Stimulated activated CD8-positive, alpha-beta memory T cell treated with anti-CD3 and anti-CD28 coated beads, Interleukin-4, amount 100 ng/mL, for 4 hours (primary cell): ENCODE data around the gene RPL3.

Experiments
- DNase-seq, 2 donors: peaks; one replicate each; pipeline ENCODE4 v3.0.0-alpha.2; 2020; ENCODE audit warnings: low read depth in 2 of 2, low spot score in 1 of 2

Gene RPL3

DNA sequence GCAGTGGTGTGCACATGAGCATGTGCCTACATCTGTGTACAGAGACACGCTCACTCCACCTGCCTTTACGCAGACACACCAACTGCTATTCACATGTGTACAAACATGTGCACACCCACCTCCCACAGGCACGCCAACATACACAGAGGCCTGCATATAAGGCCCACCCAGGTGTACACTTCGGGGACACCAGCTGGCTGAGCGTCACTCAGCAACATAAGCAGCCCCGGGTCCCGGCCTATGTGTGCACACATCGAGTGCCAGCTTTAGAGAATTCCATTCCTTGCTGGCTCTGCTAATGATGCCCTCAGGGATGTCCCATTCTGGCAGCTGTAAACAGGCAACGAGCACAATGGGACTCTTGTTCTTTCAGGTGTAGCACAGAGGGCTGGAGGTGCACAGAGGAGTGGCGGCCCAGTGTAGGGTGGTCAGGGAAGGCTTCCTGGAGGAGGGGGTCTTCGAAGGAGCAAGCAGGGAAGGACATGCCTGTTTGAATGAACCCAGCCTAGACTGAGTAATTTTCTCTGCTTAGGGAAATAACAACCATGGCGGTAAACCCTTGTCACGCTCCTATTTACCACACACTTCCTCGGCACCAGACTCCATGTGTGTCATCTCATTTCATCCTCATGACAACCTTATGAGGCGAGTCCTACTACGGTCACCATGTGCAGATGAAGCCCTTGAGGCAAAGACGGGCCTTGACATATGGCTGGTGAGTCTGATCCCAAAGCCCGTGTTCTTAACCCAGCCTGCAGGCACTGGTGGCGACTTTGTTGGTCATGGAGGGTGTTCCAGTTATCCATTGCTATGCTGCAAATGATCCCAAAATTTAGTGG lies 35.1 kb downstream of the RPL3 start:
- DNase-seq = no peak

DNA sequence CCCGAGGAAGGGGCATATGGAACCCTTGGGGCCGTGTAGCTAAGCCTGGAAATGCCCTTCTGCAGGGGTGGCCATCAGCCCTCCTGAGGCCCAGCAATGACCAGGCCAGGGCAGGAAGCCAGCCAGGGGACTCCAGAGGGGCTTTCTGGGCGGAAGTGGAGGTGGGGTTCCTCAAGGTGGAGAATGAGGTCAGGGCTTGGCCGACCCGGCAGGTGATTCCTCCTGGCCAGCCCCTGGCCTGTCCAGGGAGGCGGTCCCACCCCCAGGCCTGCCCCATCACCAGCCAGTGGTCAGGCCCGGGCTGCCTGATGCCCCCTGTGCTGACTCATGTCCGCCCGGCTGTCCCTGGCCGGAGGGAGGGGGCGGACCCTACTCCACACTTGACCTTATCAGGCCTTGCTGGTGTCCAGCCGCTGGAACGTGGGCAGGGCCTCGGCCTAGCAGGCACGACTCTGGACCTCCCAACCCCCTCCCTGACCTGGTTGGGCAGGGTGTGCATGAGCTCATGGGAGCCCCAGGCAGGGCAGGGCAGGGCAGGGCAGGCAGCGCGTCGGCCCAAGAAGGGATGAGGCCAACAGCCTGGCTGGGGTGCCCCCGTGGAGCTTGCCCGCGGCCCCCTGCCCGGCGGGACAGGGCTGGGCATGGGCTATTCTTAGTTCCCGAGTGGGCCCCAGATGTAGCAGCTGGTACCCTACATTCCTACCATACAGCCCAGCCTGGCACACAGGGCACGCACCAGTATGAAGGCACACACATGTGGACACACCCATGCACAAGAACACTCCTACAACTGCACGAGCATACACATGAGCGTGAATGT lies 35.9 kb downstream of the RPL3 start:
- DNase-seq = no peak

DNA sequence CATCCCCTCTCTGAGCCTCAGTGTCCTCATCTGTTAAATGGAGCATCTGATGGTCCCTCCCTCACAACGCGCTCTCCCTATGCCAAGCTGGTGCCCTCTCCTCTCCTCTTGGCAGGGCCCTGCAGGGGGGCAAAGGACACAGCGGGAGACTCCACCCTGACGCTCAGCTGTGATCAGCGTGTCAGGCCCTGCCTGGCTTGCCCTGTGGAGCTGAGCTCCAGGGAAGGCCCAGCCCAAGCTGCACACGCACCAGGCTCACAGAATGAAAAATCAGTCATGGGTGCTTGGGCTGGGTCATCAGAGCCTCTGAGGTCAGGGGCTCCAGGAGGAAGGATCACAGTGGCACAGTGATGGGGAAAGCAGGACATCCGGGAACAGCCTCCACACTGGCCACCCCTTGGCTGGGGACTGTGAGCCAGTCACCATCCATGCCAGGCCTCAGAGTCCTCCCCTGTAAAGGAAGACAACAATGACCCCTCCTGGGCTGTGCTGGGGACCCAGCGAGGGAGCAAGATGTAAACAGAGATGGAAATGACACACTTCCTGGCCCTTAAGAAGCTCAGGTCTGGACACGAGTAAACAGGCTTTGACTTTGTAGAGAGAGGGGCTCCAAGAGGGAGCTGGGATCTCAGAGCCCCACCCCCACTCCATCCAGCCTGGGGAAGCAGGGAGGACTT lies 36.6 kb downstream of the RPL3 start:
- DNase-seq = no peak

DNA sequence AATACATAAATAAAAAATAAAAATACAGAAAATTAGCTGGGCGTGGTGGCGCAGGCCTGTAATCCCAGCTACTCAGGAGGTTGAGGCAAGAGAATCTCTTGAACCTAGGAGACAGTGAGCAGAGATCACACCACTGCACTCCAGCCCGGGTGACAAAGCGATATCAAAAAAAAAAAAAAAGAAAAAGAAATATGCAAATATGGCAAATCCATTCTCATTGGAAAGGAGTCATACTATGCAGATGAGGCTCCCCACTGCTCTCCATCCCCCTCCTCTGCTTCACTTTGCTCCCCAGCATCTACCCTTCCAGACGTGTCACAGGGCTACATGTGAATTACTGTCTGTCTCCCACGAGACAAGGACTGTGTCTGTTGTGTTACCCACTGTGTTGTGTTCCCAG lies 38.3 kb downstream of the RPL3 start:
- no peak for DNase-seq

DNA sequence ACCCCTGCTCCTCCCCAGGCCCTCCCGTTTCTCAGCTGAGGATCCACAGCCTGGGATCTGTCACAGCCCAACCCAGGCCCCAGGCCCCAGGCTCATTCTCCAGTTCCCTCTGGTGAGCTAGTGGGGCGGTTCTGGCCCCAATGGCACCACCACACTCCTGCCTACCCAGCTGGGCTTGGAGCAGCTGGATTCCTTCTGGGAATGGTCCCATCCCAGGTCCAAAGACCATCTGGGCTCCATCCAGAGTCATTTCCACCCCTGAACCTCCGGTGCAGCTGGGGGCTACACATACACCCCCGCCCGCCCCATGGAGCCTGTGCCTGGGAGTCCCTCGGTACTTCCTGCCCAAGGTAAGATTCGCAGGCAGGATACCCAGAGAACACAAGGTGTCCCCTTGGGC lies 39.2 kb downstream of the RPL3 start:
- DNase-seq = no peak

DNA sequence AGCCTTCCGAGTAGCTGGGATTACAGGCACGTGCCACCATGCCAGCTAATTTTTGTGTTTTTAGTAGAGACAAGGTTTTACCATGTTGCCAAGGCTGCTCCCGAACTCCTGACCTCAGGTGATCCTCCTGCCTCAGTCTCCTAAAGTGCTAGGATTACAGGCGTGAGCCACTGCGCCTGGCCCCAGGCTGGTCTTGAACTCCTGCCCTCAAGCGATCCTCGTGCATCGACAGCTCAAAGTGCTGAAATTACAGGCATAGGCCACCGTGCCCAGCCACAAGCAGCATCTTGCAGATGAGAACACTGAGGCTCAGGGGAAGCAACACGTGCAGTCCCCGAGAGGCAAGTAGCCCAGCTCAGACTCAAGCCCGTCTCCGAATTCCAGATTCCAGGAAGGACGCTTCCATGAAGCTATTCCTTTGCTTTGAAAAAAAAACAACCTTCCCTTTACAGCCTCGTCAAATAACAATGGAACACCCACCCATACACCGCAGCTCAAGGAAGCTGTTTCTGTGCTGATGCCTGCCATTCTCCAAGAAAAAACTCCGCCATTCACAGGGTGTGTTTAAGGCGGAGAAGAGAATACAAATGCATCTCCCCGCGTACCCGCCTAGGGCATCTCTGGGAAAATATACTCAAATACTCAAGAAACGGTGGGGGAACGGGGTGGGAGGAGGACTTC lies 40.1 kb downstream of the RPL3 start:
- no peak for DNase-seq

DNA sequence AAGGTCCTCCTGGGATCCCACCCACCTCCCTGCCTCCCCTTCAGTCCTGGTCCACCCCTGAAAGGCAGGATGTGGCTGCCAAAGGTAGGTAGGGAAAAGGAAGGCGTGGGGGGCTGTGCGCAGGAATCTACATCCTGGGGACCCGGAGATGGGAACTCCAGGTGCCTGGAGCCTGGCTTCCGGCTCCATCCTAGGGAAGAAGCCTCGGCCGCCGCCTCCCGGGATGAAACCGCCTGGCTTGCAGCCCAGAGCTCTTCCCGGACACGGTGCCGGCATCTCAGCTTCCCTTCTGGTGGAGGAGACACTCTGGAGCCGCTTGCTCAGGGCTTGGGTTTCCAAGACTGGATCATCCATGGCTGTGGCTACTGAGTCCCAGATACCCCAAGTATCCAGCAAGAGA lies 41.4 kb downstream of the RPL3 start:
- DNase-seq = no peak

DNA sequence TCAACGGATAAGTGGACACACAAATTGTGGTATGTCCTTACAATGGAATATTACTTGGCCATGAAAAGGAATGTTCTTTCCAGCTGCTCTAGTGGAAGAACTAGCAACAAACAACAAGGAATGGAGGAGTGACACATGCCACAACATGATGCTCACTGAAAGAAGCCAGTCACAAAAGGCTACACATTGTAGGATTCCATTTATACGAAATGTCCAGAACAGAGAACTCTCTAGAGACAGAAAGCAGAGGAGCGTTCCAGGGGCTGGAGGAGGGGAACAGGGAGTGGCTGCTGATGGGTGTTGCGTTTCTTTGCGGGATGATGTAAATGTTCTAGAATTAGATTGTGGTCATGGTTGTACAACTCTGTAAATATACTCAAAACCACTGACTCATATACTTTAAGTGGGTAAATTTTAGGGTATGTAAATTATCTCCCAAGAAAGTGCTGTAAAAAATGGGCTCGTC lies 42.2 kb downstream of the RPL3 start:
- DNase-seq = no peak

DNA sequence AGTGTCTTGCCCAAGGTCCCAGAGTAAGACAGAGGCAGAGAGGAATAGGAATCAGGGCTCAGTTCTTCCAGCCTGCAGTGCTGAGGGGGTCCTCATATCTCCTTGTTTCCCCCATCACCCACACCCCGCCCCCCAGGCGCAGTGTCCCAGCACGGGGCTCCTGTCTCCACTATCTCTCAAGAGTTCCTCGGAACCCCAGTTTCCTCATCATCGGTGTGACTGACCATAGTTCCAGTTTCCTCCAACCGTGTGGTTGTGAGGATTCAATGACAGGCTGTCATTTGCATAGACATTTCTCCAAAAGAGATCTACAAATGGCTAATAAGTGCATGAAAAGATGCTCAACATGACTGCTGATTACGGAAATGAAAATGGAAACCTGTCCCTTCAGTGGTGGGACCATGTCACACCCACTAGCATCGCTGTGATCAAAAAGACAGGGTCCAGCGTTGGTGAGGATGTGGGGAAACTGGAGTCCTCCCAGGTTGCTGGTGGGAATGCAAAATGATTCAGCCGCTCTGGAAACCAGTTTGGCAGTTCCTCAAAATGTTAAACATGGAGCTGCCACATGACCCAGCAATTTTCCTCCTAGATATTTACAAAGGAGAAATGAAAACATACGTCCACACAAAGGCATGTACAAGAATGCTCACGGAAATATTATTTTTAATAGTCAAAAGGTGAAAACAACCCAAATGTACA lies 42.8 kb downstream of the RPL3 start:
- no peak for DNase-seq

DNA sequence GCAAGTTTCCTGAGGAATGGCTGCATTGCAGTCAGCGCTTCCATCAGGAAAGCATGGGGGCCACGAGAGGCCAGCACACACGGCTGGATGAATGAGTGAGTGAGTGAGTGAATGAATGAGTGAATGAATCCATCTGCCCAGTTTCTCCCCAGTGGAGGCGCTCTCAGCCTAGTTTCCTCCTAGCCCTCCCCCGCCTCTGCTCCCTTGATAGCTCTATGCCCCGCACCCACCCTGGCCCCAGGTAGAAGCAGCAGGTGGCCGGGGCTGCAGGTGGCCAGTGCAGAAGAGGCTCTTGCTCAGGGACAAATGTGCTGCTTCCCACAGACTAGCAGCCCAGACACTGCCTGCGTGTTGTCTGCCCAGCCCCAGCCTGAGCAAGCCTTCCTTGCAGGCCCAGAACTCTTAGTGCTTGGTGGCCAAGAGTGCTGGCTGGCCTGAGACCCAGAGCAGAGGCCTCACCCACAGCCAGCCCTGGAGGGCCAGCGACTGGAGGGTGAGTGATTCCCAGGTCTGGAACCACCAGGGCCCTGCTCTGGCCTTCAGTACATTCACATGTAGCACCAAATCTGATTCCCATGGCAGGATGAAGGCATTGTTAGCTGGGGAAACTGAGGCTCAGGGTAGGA lies 43.5 kb downstream of the RPL3 start:
- no peak for DNase-seq

DNA sequence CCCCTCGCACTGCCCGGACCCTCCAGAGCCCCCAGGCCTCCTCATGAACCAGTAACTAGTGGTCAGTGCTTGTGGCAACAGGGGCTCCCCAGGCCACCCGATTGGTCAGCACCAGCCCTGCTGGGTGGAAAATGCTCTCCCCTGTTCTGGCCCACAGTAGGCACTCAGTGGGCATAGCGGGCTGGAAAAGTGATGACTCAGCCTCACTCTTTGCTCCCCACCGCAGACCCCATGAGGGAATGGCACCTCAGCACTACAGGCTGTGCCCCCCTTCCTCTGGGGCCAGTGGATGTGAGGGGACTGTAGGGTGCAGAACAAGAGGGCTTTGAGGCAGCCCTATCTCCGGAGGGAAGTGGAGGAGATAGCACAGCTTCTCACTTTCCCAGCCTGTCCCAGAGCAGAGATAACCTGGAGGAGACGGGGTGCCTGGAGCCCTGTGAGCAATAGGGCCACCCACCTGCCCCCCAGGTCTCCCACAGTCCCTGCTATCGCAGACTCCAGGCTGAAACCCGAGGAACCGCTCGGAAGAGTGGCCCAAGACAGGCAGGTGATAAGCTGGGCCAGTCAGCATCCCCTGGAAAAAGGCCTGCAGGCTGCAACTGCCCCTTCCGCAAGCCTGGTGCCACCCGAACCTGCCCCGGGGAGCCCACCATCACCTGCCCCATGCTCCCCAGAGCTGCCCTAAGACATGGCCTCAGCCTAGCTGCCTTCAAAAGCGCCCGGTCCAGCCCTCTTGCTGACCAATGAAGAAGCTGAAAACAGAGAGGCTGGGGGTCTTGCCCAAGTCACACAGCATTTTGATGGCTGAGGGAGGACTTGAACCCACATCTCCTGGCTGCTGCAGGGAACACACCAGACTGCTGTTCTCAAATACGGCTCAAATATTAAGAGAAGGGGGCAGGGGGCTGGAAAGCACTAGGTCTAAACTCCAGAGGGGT lies 45.2 kb downstream of the RPL3 start:
- no peak for DNase-seq

DNA sequence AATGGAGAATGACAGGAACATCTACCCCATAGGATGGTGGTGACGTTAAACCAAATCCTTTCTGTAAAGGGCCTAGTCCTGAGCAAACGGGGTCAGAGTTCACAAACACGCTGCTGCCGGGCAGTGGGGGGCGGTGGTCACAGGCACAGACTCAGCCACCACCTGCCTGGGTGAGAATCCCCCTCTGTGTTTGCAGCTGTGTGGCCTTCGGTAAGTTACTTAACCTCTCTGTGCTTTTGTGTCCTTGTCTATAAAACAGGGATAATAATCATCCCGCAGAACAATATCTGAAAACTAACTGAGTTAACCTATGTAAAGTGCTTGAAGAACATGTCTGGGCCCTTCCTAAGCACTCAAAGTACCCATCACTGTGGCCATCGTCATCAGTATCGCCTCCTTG lies 48.6 kb downstream of the RPL3 start:
- DNase-seq = no peak

DNA sequence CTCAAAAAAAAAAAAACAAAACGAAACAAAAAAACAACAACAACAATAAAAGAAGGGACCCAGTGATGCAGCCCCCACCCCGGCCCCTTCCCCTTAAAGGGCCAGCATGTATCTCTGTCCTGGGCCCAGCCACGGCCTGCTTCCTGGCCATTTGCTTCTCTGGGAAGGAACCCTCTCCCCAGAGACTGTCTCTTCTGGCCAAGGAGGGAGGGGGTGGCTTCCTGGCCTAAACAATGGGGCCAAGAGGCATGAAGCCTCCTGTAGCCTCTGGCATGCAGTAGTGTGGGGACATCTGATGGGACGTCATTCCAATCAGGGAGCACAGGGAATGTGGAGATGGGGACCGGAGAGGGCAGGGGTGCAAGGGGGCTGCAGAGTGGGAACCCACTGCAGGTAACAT lies 49.1 kb downstream of the RPL3 start:
- DNase-seq = no peak

DNA sequence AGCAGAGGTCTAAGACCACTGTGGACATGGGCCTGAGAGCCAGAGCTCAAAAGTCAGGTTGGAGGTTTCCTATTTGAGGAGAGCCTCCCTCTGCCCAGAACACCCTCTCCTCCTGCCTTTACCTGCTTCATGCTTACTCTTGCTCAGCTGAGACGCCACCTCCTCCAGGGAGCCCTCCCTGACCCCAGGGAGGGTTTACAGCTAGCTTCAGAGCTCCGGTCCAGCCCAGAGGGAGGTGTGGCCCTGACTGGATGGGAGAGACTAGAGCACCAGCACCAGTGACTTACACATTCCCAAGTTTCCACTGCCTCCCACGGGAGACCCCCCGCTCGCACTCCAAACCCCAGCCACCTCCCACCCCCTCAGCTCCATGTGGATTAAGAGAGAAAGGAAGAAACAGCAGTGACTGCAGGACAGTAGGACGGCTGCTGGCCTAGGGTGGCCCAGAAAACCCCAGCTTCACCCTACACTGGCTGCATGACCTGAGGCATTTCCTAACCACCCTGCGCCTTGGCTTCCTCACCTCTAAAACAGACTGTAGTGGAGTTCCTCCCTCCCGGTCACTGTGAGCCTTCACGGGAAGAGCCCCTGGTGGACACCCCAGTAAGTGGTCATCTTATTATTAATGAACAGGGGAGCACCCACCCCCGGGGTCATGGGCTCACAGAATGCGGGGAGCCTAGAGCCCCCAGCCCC lies 50.2 kb downstream of the RPL3 start:
- DNase-seq = no peak

DNA sequence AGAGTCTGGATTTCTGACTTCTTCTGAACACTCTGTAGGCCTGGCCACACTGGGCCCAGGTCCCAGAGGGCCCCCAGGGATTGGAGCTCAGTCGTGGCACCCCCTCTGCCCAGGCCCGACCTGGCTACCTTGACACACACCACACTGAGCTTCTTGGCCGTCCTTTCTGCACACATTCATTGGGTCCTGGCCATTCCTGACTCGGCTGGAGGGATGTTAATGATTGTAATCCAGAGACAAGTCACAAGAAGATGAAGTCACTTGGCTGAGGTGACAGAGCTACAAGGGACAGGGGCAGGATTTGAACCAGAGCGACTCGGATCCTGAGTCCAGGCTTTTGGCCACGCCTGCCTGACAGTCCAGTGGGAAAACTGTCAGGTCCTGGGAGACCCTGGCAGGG lies 50.8 kb downstream of the RPL3 start:
- no peak for DNase-seq

DNA sequence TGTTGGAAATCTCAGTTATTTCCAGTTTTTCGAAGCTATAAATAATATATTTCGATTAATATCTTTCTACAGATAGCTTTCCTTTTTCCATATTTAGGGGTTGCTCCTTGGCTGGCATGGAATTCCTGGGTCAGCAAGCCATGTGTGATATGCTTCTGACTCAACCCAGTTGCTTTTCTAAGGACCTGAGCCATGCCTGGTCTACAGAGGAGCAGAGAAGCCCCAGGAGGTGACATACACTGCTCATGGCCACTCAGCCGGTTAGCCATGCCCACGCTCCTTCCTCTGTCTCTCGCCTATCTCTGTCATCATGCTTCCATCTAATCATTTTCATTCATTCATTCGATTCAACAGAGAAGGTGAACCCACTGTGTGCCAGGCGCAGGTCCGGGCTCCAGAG lies 51.4 kb downstream of the RPL3 start:
- DNase-seq = no peak

DNA sequence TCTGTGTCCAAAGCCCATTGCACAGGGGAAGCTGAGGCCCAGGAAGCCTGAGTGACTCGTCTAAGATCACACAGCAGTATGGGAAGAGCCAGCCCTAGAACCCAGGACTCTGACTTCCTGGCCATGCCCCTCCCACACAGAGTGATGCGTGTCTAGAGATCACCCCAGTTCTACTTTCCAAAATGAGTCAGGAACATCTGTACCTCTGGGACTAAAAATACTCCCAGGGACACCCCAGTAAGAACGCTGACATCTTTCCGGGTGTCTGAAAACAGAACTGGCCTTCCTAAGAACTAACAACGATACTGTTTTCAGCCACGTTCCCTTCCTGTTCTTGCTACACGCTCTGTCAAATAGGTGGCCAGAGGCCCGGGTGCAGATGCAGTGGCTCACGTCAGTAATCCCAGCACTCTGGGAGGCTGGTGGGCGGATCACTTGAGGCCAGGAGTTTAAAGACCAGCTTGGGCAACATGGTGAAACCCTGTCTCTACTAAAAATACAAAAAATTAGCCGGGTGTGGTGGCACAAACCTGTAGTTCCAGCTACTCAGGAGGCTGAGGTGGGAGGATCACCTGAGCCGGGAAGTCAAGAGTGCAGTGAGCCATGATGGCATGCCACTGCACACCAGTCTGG lies 52.9 kb downstream of the RPL3 start:
- no peak for DNase-seq
